HFFc6 (cell line): ENCODE data around the gene CXADR. TPM values are rescaled to one million over a fixed set of nuclear protein-coding genes. Genes with fewer than 3 reads are reported as not detected.

Experiments
- DNase-seq: peaks from one replicate; pipeline ENCODE4 v3.0.0-alpha.2; 2018
- H3K27ac Mint-ChIP-seq: 2 replicates; pipeline ENCODE4 v1.8.0; 2020; ENCODE audit warnings: mild to moderate bottlenecking, mixed read lengths
- H3K27me3 Mint-ChIP-seq: 2 replicates; pipeline ENCODE4 v1.8.0; 2021; ENCODE audit warnings: mild to moderate bottlenecking, moderate library complexity, mixed read lengths; ENCODE audit not compliant: insufficient read depth
- H3K36me3 Mint-ChIP-seq: 2 replicates; pipeline ENCODE4 v1.8.0; 2021; ENCODE audit warnings: low read depth, mixed read lengths
- H3K4me1 Mint-ChIP-seq: 2 replicates; pipeline ENCODE4 v1.8.0; 2020; ENCODE audit warnings: low read depth, mixed read lengths
- H3K4me3 Mint-ChIP-seq: 2 replicates; pipeline ENCODE4 v1.8.0; 2020; ENCODE audit warnings: mild to moderate bottlenecking, moderate library complexity, mixed read lengths
- H3K9me3 Mint-ChIP-seq: 2 replicates; pipeline ENCODE4 v1.8.0; 2020; ENCODE audit warnings: mild to moderate bottlenecking, mixed read lengths
- long read RNA-seq: library from polyadenylated mRNA; unstranded; transcript quantifications from one replicate; pipeline ENCODE4 v2.0.0, GENCODE V29; 2019
- total RNA-seq, 6 experiments: library from RNA; stranded (reverse); fragmentation: NEBNext Ultra II Directional; extraction: Animal tissue kit (Norgen Biotek cat#: 25700); gene quantifications; 2 replicates in 1 of 6; 3 replicates in 5 of 6; pipeline ENCODE4 v1.2.3, GENCODE V29; 2021
- TF ChIP-seq, protein P1 (sequence below): fragments of 200-600 bp; sonication (generic); IDR thresholded peaks from 2 replicates; pipeline ENCODE4 v1.5.0; 2021; ENCODE audit warnings: antibody characterized with exemption, mild to moderate bottlenecking

Gene CXADR
- total RNA-seq: under 1 TPM in 4 of 6 experiments, not detected in 2; 0.05 to 0.28 (median 0.09) TPM
- long read RNA-seq: 0 reads

DNA sequence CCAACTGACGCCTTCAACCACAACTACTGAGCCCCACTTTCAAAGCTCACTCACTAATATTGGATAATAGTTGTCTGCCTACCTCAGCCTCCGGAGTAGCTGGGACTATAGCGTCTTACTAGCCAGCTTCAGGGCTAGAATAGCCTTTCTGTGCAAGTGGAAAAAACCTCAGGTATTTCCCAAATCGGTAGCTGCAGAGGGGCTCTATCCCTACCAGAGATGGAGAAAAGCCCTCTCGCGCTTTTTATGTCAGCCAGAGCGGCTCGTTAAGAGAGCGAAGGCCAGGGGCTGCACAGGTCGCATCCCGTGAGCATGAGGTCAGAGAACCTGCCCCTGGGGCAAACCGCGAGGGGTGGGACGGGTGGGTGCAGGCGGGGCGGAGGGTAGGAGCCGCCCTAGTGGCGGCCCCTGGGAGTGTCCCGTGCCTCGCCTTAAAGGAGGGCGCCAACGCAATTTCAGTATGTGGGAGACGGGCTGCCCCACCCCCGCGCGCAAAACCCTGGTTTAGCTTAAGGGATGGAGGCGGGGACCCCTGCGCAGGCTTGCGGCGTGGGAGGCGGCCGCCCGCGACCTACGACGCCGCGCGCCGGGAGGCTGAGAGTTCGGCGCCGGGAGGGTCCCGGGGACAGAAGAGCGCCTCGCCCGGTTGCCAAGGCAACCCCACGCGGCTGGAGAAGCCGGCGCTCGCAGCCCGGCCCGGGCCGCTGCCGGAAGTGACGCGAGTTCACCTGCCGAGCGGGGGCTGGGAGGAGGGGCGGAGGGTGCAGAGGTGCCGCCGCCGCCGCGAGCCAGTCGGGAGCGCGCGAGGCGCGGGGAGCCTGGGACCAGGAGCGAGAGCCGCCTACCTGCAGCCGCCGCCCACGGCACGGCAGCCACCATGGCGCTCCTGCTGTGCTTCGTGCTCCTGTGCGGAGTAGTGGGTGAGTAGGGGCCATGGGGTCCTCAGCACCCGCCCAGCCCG lies at the start of gene CXADR:
TSS of gene CXADR (plus strand) at position 791 of the 961 bp plus-strand sequence. CDS start at position 878, 87 bp downstream.
- TF ChIP-seq, protein P1, sequence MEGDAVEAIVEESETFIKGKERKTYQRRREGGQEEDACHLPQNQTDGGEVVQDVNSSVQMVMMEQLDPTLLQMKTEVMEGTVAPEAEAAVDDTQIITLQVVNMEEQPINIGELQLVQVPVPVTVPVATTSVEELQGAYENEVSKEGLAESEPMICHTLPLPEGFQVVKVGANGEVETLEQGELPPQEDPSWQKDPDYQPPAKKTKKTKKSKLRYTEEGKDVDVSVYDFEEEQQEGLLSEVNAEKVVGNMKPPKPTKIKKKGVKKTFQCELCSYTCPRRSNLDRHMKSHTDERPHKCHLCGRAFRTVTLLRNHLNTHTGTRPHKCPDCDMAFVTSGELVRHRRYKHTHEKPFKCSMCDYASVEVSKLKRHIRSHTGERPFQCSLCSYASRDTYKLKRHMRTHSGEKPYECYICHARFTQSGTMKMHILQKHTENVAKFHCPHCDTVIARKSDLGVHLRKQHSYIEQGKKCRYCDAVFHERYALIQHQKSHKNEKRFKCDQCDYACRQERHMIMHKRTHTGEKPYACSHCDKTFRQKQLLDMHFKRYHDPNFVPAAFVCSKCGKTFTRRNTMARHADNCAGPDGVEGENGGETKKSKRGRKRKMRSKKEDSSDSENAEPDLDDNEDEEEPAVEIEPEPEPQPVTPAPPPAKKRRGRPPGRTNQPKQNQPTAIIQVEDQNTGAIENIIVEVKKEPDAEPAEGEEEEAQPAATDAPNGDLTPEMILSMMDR: peak; percentile 70
- Mint-ChIP-seq H3K9me3 (no peaks in the 10 kb centered on the region), H3K4me3 (peak within 1 kb of the TSS; percentile 78), H3K27me3 (peaks cover 3% of the 10 kb centered on the region; the same call in 1 of the 2 replicates), H3K4me1 (peaks cover 27% of the 10 kb centered on the region), H3K36me3 (no peaks in the 10 kb centered on the region), H3K27ac (no peak within 1 kb of the TSS; the same call in 1 of the 2 replicates)
- DNase-seq: no peak

DNA sequence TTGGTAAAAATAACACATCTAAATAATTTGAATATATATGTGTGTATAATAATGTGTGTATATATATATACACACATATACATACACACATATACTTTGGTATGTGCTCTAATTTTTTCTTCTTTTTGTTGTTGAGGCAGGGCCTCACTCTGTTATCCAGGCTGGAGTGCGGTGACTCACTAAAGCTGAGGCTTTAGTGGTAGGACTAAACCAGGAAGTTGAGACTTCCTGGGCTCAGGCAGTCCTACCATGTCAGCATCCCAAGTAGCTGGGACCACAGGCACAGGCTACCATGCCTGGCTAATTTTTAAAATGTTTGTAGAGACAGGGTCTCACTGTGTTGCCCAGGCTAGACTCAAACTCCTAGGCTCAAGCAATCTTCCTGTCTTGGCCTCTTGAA lies 46.7 kb upstream of the CXADR start:
- Mint-ChIP-seq H3K9me3 (no peaks in the 10 kb centered on the region), H3K36me3 (no peaks in the 10 kb centered on the region), H3K27ac (peak overlapping the region; percentile 48; the same call in 1 of the 2 replicates), H3K4me1 (peaks cover 35% of the 10 kb centered on the region), H3K27me3 (no peaks in the 10 kb centered on the region), H3K4me3 (no peak overlapping the region)
- TF ChIP-seq, protein P1: no peak
- DNase-seq: peak; percentile 59

DNA sequence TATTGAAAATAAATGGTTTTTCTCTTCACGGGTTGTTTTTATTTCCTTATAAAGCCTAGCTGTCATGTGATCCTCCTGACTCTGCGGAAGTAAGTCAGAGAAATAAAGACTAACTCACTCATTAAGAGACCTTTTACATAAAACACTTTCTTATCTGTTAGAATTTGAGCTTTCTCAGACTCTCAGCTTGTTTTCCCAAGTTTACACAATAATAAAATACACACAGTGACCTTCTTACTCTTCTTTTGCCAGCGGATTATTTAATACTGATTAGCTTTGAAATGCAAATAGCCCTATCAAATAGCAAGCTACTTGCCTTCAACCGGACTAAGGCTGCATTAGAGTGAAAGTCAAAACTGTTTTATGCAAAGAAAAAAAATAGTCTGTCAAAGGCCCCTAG lies 45.5 kb upstream of the CXADR start:
- H3K4me3 Mint-ChIP-seq: no peak overlapping the region
- no peak overlapping the region; the same call in 1 of the 2 replicates for H3K27ac Mint-ChIP-seq
- peaks cover 23% of the 10 kb centered on the region for H3K4me1 Mint-ChIP-seq
- H3K27me3 Mint-ChIP-seq: no peaks in the 10 kb centered on the region
- no peaks in the 10 kb centered on the region for H3K9me3 Mint-ChIP-seq
- TF ChIP-seq, protein P1: no peak
- DNase-seq: no peak
- H3K36me3 Mint-ChIP-seq: no peaks in the 10 kb centered on the region

DNA sequence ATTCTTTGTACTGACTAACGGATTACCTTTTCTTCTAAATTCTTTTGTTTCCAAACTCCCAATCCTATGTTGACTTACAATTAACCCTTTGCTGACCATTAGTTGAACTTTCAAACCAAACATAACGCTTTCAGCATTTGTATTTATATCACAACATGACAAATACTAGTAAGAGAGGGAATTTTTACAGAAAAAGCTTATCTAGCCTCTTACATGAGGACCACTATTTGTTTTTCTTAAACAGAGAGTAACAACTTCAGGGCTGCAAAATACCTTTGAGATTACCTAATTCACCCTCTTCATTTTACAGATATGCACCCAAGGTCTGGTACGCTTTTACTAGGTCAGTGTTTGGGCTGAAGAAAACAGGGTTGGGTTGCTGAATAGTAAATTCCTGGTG lies 45.0 kb upstream of the CXADR start:
- no peak overlapping the region for H3K27ac Mint-ChIP-seq
- DNase-seq: no peak
- no peaks in the 10 kb centered on the region for H3K36me3 Mint-ChIP-seq
- no peaks in the 10 kb centered on the region for H3K9me3 Mint-ChIP-seq
- no peaks in the 10 kb centered on the region for H3K27me3 Mint-ChIP-seq
- H3K4me3 Mint-ChIP-seq: no peak overlapping the region
- TF ChIP-seq, protein P1: no peak
- peaks cover 21% of the 10 kb centered on the region for H3K4me1 Mint-ChIP-seq

DNA sequence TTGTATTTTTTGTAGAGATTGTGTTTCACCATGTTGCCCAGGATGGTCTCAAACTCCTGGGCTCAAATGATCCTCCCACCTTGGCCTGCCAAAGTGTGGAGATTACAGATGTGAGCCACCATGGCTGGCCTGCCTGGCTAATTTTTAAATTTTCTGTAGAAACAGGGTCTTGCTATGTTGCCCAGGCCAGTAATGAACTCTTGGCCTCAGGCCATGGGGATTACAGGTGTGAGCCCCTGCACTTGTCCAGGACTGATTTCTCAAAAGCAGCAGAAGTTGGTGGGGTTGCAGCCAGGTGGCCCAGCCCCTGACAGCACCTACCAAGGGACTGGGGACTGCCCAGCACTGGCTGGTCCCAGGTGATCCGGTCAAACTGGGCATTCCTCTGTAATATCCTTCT lies 44.1 kb upstream of the CXADR start:
- TF ChIP-seq, protein P1: no peak
- H3K27ac Mint-ChIP-seq: no peak overlapping the region
- no peaks in the 10 kb centered on the region for H3K9me3 Mint-ChIP-seq
- peaks cover 13% of the 10 kb centered on the region for H3K4me1 Mint-ChIP-seq
- H3K27me3 Mint-ChIP-seq: no peaks in the 10 kb centered on the region
- H3K4me3 Mint-ChIP-seq: no peak overlapping the region
- no peak for DNase-seq
- H3K36me3 Mint-ChIP-seq: no peaks in the 10 kb centered on the region
